Vagina (tissue), 2 donors: Measurements from ENCODE around the gene NIFK. TPM values are rescaled to one million over a fixed set of nuclear protein-coding genes. Genes with fewer than 3 reads are reported as not detected.
A peak's percentile ranks its signal among the peaks of the same experiment; 100 is the strongest.
"Not testable (repeated sequence)": the region's sequence is repeated elsewhere in the genome, so short reads cannot be mapped to it uniquely, and the experiment has no call there.

Source experiments
- DNase-seq, 2 donors: peaks; one replicate each; pipeline ENCODE4 v3.0.0-alpha.2; 2017; ENCODE audit errors: extremely low spot score in 2 of 2
- H3K27ac ChIP-seq: fragments of 200-600 bp; sonication (generic); one replicate; pipeline ENCODE4 v1.5.1; 2019
- H3K27me3 ChIP-seq: fragments of 200-600 bp; sonication (generic); one replicate; pipeline ENCODE4 v1.5.1; 2019
- H3K36me3 ChIP-seq, 2 donors: fragments of 200-600 bp; sonication (generic); one replicate each; pipeline ENCODE4 v1.5.1; 2017 to 2019
- H3K4me1 ChIP-seq: fragments of 200-600 bp; sonication (generic); one replicate; pipeline ENCODE4 v1.5.1; 2019
- H3K4me3 ChIP-seq, 2 donors: fragments of 200-600 bp; sonication (generic); 1 replicate in 1 of 2; 2 replicates in 1 of 2; pipeline ENCODE4 v1.5.1; 2016 to 2019
- H3K9me3 ChIP-seq: fragments of 200-600 bp; sonication (generic); one replicate; pipeline ENCODE4 v1.5.1; 2019
- POLR2A ChIP-seq, 2 donors: fragments of 450-650 bp; IDR thresholded peaks; one replicate each; pipeline ENCODE4 v1.6.1; 2017; ENCODE audit warnings: antibody characterized with exemption in 2 of 2, mild to moderate bottlenecking in 2 of 2, moderate library complexity in 2 of 2
- POLR2AphosphoS5 ChIP-seq, 2 donors: sonication (generic); formaldehyde crosslinking; IDR thresholded peaks; one replicate each; pipeline ENCODE4 v1.9.0; 2017; ENCODE audit warnings: antibody characterized with exemption in 2 of 2, mild to moderate bottlenecking in 2 of 2, low read depth in 1 of 2; ENCODE audit not compliant: insufficient read depth in 1 of 2
- intact Hi-C: fragments of 100-400 bp; cut with DNase I; formaldehyde crosslinking; loops from one replicate; pipeline ENCODE4 v1.15.1; 2023
- total RNA-seq: library from RNA; depleted of rRNA; stranded (reverse); fragments of >200 nt; gene quantifications from one replicate; pipeline ENCODE4 v1.2.3, GENCODE V29; 2016
- TF ChIP-seq, protein P1 (sequence below), 3 experiments: fragments of 450-650 bp in 2 of 3; fragments of 200-600 bp in 1 of 3; sonication (generic) in 1 of 3; IDR thresholded peaks; one replicate each; pipeline ENCODE4 v1.5.1; 2017 to 2019; ENCODE audit warnings: antibody characterized with exemption in 3 of 3, mild to moderate bottlenecking in 2 of 3, moderate library complexity in 2 of 3

Gene NIFK
- total RNA-seq, 1 donor from 2014 or later, result 33.1 TPM

DNA sequence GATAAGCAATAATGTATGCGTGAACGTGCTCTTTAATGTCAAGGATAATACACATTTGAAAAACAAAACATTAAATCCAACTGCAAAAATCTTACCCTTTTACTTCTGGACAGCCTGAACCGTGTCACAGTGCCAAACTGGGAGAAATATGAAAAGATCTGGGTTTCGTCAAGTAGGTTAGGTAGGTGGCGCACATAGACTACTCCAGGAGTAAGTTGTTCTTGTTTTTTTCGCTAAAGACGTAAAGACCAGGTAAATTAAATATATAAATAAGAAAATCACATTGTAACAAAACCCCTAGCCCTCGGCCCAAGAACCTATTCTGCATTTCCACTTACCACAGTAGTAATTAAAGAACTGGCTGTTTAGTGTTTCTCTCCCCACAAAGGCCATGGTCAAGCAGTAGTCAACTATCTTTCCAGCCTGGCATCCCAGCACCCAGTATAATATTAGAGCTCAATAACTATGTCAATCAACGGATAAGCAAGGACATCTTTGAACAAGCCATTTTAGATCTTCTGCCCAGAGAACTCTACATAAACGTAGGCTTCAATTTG is 1.1 kb downstream of the NIFK start:
- DNase-seq, result no peak
- H3K27ac ChIP-seq, result peak overlapping the region; percentile 71
- intact Hi-C loops, result loop anchor here (2.0 kb wide), 1 partner anchor 21 kb away; no protein-coding TSS in a partner anchor

DNA sequence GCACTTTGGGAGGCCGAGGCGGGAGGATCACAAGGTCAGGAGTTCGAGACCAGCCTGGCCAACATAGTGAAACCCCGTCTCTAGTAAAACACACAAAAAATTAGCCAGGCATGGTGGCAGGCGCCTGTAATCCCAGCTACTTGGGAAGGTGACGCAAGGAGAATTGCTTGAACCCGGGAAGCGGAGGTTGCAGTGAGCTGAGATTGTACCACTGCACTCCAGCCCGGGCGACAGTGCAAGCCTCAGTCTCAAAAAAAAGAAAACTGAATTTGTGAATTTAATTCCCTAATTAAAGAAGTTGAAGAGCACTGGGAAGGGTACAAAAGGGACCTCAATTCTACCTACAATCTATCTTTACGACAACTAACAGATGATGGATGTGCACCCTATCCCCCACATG is 2.1 kb downstream of the NIFK start:
- intact Hi-C loops, H3K27me3 ChIP-seq, DNase-seq, H3K9me3 ChIP-seq, H3K27ac ChIP-seq, H3K4me3 ChIP-seq: not testable (repeated sequence)
- H3K36me3 ChIP-seq, result peaks cover 0 to 44% of the 10 kb centered on the region in 2 donors
- H3K4me1 ChIP-seq, result peaks cover 24% of the 10 kb centered on the region

More for the DNA sequence above, 1.1 kb downstream of the NIFK start:
- Histone ChIP-seq H3K36me3 (peaks cover 0 to 33% of the 10 kb centered on the region in 2 donors), H3K27me3 (no peaks in the 10 kb centered on the region), H3K4me1 (peaks cover 24% of the 10 kb centered on the region), H3K9me3 (no peaks in the 10 kb centered on the region), H3K4me3 (peak overlapping the region; percentile 91 to 95)
- TF ChIP-seq, protein P1, sequence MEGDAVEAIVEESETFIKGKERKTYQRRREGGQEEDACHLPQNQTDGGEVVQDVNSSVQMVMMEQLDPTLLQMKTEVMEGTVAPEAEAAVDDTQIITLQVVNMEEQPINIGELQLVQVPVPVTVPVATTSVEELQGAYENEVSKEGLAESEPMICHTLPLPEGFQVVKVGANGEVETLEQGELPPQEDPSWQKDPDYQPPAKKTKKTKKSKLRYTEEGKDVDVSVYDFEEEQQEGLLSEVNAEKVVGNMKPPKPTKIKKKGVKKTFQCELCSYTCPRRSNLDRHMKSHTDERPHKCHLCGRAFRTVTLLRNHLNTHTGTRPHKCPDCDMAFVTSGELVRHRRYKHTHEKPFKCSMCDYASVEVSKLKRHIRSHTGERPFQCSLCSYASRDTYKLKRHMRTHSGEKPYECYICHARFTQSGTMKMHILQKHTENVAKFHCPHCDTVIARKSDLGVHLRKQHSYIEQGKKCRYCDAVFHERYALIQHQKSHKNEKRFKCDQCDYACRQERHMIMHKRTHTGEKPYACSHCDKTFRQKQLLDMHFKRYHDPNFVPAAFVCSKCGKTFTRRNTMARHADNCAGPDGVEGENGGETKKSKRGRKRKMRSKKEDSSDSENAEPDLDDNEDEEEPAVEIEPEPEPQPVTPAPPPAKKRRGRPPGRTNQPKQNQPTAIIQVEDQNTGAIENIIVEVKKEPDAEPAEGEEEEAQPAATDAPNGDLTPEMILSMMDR (IDR thresholded peaks at IDR 0.05), result no peak
- TF ChIP-seq POLR2A (IDR thresholded peaks at IDR 0.05) (no peak), POLR2AphosphoS5 (IDR thresholded peaks at IDR 0.05; ENCODE audit: insufficient read depth in 1 of 2, low read depth in 1 of 2) (no peak)

DNA sequence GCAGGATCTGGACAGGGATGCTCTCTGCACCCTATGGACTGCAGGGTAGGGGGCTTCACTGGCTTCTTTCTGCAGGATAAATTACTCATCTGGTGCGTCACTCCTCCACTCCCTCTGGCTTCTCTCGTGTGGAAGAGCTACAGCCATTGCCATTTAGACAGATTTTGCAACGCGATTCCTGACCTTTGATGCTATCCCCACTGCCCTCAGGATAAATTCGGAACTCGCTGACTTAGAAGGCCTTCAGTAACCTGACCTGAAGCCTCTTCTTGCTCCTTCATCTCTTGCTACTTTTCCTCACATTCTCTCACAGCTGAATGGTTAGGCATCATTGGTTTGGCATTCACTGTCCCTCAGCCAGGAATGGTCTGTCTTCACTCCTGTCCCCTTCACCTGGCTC is 5.3 kb downstream of the NIFK start:
- no peaks in the 10 kb centered on the region for H3K27me3 ChIP-seq
- H3K9me3 ChIP-seq, result no peaks in the 10 kb centered on the region
- peaks cover 19% of the 10 kb centered on the region for H3K4me1 ChIP-seq
- TF ChIP-seq POLR2AphosphoS5 (IDR thresholded peaks at IDR 0.05; ENCODE audit: insufficient read depth in 1 of 2, low read depth in 1 of 2) (no peak), POLR2A (IDR thresholded peaks at IDR 0.05) (no peak)
- TF ChIP-seq, protein P1 (IDR thresholded peaks at IDR 0.05), result no peak
- H3K36me3 ChIP-seq, result peaks cover 0 to 72% of the 10 kb centered on the region in 2 donors
- no peak overlapping the region for H3K4me3 ChIP-seq
- no peak for DNase-seq
- intact Hi-C loops, result no loop called here
- no peak overlapping the region for H3K27ac ChIP-seq

DNA sequence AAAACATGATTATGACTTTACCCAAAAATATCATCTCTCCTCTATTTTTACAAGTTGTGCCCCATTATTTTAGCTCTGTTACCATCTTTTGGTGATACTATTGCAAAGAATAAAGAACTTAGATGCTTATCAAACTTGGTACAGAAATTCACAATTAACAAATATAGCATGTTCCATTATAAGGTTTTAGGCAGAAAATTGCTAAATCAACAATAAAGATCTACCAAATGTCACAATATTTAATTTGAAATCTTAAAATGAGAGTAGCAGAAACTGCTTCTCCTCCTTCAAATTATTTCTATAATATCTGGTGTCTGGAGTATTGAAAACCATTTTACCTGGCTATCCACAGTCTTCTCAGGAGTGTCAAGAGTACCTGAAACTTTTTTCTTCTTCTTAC is 8.7 kb downstream of the NIFK start:
- intact Hi-C loops, result no loop called here
- TF ChIP-seq POLR2A (IDR thresholded peaks at IDR 0.05) (no peak), POLR2AphosphoS5 (IDR thresholded peaks at IDR 0.05; ENCODE audit: insufficient read depth in 1 of 2, low read depth in 1 of 2) (no peak)
- TF ChIP-seq, protein P1 (IDR thresholded peaks at IDR 0.05), result no peak
- H3K9me3 ChIP-seq, result no peaks in the 10 kb centered on the region
- no peak for DNase-seq
- H3K4me1 ChIP-seq, result no peaks in the 10 kb centered on the region
- H3K4me3 ChIP-seq, result no peak overlapping the region
- H3K27ac ChIP-seq, result no peak overlapping the region
- peaks cover 0 to 56% of the 10 kb centered on the region in 2 donors for H3K36me3 ChIP-seq
- H3K27me3 ChIP-seq, result no peaks in the 10 kb centered on the region

DNA sequence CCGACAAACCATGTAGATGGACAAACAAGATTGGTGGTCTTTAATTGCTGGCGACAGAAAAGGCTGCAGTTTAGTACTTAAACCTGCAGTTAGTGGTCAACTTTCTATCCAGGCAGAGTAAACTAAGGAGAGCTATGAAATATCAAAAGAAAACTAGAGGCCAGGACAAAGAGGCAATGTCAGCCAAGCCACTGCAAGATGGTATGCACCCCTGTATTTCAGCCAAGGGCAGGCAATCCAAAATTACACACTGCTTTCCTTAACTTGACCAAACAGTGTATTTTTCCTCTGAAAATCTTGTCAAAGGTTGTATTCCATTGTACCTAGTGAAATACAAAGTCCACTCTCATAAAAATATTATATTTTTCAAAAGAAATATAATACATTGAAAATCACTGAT is 9.3 kb downstream of the NIFK start:
- Histone ChIP-seq H3K9me3 (no peaks in the 10 kb centered on the region), H3K36me3 (peaks cover 0 to 51% of the 10 kb centered on the region in 2 donors)
- DNase-seq, result no peak

More for the DNA sequence above, 9.3 kb downstream of the NIFK start:
- TF ChIP-seq, protein P1 (IDR thresholded peaks at IDR 0.05), result no peak
- TF ChIP-seq POLR2A (IDR thresholded peaks at IDR 0.05), result no peak
- no peak for TF ChIP-seq POLR2AphosphoS5 (IDR thresholded peaks at IDR 0.05; ENCODE audit: insufficient read depth in 1 of 2, low read depth in 1 of 2)
- H3K27ac ChIP-seq, result no peak overlapping the region
- H3K27me3 ChIP-seq, result no peaks in the 10 kb centered on the region
- H3K4me3 ChIP-seq, result no peak overlapping the region
- H3K4me1 ChIP-seq, result no peaks in the 10 kb centered on the region
- intact Hi-C loops, result no loop called here
